Measurements from ENCODE around the gene CPTP.
A peak's percentile ranks its signal among the peaks of the same experiment; 100 is the strongest.

CPTP gene
- total RNA-seq, result 10.5 to 19.1 (median 16.2) reads per million in 4 donors

DNA sequence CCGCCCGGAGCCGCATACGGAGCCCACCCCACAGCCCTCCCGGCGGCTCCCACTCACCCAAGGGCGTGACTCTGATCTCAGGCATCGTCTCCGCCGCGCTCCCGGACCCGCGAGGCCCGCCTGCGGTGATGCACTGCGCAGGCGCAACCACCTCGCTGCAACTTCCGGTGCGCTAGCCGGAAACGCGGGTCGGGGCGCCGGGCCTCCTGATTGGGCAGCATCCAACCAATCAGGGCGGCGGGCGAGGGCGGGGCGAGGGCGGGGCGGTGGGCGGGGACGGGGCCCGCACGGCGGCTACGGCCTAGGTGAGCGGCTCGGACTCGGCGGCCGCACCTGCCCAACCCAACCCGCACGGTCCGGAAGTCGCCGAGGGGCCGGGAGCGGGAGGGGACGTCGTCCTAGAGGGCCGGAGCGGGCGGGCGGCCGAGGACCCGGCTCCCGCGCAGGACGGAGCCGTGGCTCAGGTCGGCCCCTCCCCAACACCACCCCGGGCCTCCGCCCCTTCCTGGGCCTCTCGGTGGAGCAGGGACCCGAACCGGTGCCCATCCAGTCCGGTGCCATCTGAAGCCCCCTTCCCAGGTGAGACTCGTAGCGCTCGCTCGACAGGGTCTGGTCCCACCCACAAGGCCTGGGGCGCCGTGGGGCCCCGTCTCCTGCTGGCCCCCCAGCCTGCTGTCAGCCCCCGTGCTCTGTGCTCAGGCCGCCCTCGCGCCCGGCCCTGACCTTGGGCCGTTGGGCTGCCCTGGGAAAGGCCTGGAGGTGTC lies at the start of gene CPTP, which contains the start of gene INTS11:
TSS of gene CPTP (plus strand) at position 279 of the 764 bp plus-strand sequence. CDS start 2,109 bp downstream, outside the sequence.
TSS of gene INTS11 (minus strand) at position 137 of the 764 bp plus-strand sequence. CDS start at position 85, 52 bp downstream.
- DNase-seq, result peak; percentile 92 to 96 (median 95)

- no peak for DNase-seq
Measured at GRCh38 chr1:1274931-1275431, 49.6 kb upstream of the CPTP start.

DNA sequence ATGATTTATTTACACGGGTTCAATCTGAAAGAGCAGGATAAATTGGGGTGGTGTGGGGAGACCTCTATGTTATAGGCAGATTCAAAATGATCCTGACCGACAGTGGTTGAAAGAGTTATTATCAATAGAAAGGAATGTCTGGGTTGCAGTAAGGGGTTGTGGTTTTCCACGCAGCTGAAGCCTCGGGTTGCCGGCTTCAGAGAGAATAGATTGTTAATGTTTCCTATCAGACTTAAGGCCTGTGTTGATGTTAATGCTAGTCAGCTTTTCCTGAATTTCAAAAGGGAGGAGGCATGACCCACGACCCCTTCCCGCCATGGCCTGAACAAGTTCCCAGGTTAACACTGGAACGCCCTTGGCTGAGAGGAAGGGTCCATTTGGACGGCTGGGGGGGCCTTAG lies 48.8 kb upstream of the CPTP start:
- DNase-seq, result no peak

GRCh38 chr1:1278620-1279019 lies 46.0 kb upstream of the CPTP start:
- no peak for DNase-seq

DNA sequence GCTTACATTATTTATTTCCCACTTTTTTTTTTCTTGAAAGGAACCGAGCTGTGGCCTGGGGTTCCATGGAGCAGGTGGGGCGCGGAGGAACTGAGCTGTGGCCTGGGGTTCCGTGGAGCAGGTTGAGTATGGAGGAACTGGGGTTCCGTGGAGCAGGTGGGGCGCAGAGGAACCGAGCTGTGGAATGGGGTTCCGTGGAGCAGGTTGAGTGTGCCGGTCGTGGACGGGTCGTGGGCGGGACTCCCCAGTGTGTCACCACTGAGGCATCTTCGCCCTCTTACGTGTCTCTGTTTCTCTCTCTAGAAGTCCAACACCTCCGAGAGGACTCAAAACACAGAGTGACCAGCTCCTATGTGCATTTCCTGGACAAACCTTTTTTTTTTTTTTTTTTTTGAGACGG lies 45.6 kb upstream of the CPTP start:
- no peak for DNase-seq

DNA sequence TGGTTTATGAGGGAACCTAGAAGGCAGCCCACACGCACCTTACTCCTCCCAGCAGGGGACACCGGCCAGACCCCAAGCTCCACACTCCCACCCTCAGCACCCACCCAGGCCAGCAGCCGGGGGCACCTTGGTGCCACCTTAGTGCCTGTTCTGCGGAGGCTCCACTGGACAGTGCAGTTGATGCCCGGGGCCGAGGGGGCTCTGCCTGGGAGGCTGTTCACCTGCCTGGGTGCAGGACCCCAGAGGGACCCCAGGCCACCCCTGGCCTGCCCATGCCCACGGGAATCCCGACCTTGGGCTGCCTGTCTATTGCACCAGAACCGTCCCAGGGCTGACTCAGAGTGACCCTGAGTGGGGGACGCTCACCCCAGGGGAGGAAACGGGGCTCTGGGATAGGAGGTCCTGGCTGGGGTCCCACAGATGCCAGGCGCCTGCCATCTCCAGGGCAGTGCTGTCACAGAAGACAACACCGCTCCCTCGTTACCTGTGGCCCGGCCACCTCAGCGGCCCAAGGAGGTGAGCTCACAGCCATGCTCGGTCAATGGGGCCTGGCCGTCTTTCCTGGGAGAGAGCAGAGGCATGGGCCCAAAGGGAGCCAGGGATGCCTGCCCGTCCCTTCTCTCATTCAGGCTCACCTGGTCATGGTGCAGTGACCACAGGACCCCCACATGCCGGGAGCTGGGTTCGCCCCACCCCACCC lies 43.7 kb upstream of the CPTP start:
- DNase-seq, result no peak

DNA sequence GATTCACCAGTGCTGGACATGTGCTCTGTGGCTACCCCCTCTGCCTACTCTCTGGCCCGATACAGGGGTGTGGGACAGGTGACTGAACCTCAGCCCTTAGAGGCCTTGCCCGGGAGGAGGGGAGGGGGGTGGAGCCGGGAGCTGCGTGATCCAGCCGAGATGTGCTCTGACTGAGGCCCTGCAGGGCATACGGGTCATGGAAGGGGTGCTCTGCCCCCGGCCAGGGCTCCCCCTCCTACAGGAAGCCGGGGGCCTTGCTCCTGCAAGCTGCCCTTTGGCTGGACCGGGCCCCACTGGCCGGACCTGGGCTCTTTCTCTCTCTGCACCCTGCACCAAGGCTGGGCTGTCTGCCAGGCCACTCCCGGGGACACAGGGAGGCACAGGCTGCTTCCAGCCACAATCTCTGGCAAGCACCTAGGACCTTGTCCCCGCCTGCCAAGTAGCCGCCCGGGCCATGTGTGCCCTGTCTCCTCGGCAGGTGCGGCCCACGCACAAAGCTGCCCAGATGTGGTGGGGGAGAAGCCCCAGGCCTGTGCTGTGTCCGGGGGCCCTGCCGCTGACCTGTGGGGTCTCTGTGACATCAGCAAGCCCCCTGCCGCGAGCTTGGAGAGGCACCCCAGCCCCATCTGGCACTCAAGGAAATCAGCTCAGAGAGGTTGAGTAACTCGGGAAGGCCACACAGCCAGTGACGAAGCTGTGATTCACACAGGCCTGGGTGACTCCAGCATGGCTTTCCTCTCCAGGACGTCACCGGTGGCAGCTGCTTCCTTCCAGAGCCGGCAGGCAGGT lies 42.9 kb upstream of the CPTP start:
- DNase-seq, result no peak

- DNase-seq, result no peak
Measured at GRCh38 chr1:1282998-1283397, 41.6 kb upstream of the CPTP start.

GRCh38 chr1:1283821-1284220 lies 40.8 kb upstream of the CPTP start:
- DNase-seq, result no peak

GRCh38 chr1:1284221-1285101 lies 40.1 kb upstream of the CPTP start:
- DNase-seq, result no peak

- DNase-seq, result no peak
Measured at GRCh38 chr1:1285102-1285571, 39.5 kb upstream of the CPTP start.

DNA sequence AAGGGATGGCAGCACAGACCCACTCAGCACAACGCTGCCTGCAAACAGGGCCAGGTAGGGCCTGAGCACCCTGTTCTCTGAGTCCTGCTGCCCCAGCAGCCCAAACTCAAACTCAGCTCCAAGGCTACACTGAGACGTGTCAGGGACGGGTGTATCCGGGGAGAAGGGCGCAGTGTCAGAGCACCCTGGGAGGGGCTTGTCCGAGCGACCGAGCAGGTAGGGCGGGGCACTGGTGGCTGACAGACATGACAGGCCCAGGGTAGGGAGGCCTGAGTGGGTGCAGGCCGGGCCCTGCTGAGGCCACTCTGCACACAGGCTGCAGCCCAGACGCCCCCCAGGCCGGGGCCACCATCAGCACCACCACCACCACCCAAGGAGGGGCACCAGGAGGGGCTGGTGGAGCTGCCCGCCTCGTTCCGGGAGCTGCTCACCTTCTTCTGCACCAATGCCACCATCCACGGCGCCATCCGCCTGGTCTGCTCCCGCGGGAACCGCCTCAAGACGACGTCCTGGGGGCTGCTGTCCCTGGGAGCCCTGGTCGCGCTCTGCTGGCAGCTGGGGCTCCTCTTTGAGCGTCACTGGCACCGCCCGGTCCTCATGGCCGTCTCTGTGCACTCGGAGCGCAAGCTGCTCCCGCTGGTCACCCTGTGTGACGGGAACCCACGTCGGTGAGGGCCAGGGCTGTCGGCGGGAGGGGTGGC lies 38.8 kb upstream of the CPTP start:
- DNase-seq, result no peak

- DNase-seq, result no peak
Measured at GRCh38 chr1:1286313-1287261, 38.0 kb upstream of the CPTP start.

GRCh38 chr1:1287288-1288110 lies 37.1 kb upstream of the CPTP start:
- DNase-seq, result no peak

- DNase-seq, result peak in 4 of 5 donors; percentile 31 to 63 (median 43)
Measured at GRCh38 chr1:1290238-1290731, 34.3 kb upstream of the CPTP start.

DNA sequence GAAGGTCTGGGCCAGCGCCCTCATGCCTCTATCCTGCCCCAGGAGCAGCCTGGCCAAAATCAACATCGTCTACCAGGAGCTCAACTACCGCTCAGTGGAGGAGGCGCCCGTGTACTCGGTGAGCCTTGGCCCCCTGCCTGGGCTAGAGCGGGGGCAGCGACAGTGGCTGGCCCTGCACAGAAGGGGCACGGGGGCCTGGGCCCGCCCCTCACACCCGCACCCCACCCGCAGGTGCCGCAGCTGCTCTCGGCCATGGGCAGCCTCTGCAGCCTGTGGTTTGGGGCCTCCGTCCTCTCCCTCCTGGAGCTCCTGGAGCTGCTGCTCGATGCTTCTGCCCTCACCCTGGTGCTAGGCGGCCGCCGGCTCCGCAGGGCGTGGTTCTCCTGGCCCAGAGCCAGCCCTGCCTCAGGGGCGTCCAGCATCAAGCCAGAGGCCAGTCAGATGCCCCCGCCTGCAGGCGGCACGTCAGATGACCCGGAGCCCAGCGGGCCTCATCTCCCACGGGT lies 33.5 kb upstream of the CPTP start:
- DNase-seq, result no peak

GRCh38 chr1:1291548-1292441 lies 32.8 kb upstream of the CPTP start:
- peak; percentile 39 to 59 (median 57) for DNase-seq

- DNase-seq, result no peak
Measured at GRCh38 chr1:1292442-1292779, 32.2 kb upstream of the CPTP start.
